Measurements from ENCODE around the gene HTR2B. TPM values are rescaled to one million over a fixed set of nuclear protein-coding genes. Genes with fewer than 3 reads are reported as not detected.

The HTR2B gene
- total RNA-seq (10 to 100 TPM in 3 of 4 donors, 1 to 10 TPM in 1; 2.1 to 18.3 (median 15.4) TPM), polyA plus RNA-seq (under 1 TPM in 2 of 3 donors, not detected in 1; 0.23 to 0.73 TPM)

DNA sequence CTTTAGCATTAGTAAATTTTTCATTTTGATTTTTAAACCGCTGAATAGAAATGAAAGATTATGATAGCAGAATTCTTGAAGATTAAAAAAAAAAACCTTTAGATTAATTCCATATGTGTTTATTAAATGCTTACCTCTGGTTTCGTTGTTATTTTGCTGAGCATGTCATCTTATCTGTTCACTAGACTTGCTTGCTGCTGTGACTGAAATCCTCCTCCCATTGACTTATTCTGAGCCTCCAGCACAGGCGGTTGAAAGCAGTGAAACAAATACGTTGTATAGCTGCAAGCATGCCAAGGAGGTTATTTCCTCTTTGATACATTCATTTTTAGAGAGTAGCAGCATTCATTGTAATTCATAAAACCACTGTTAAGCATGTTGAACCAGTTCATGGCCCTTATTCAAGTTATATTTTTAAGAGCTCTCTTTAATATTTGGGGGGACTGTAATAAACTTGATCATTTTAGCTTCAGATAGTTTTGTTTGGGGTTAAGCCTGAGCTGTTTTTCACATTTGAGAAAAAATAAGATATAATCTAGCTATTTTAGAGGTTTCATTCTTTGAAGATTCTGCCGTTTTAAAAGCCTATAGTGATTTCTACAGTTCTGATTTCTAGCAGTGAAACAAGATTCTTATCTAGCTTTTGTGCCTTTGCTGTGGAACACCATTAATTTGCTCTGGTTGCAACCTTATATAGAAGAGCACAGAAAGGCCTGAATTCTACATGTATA is at the start of gene HTR2B:
Gene HTR2B, minus strand, starts transcription at position 205 of the 731 bp plus-strand sequence. CDS start 1,278 bp downstream, outside the sequence.
- Histone ChIP-seq H3K4me3 (peak within 1 kb of the TSS; percentile 14 to 43 (median 26)), H3K36me3 (no peaks in the 10 kb centered on the region), H3K27ac (peak within 1 kb of the TSS; percentile 3 to 70 (median 44)), H3K27me3 (no peaks in the 10 kb centered on the region), H3K4me1 (peaks cover 0 to 35% (median 8%) of the 10 kb centered on the region in 4 donors), H3K9me3 (no peaks in the 10 kb centered on the region)
- WGBS, 2 donors = 62 to 83% methylated on average over 5 of the region's 5 CpGs
- intact Hi-C loops (cut with DNase I) = no loop called here
- no peak for DNase-seq
- TF ChIP-seq POLR2A (IDR thresholded peaks at IDR 0.05) = no peak
- peak in 2 of 4 donors; percentile 9 to 14 for TF ChIP-seq POLR2AphosphoS5 (IDR thresholded peaks at IDR 0.05)

- no peak for DNase-seq
- Histone ChIP-seq H3K36me3 (peaks cover 0 to 44% (median 3%) of the 10 kb centered on the region in 4 donors), H3K4me3 (no peak overlapping the region), H3K27ac (no peak overlapping the region), H3K27me3 (no peaks in the 10 kb centered on the region), H3K9me3 (no peaks in the 10 kb centered on the region), H3K4me1 (peaks cover 0 to 14% (median 0%) of the 10 kb centered on the region in 4 donors)
- intact Hi-C loops (cut with DNase I) = no loop called here
- no peak for TF ChIP-seq EP300 (IDR thresholded peaks at IDR 0.05)
- TF ChIP-seq, protein P1, sequence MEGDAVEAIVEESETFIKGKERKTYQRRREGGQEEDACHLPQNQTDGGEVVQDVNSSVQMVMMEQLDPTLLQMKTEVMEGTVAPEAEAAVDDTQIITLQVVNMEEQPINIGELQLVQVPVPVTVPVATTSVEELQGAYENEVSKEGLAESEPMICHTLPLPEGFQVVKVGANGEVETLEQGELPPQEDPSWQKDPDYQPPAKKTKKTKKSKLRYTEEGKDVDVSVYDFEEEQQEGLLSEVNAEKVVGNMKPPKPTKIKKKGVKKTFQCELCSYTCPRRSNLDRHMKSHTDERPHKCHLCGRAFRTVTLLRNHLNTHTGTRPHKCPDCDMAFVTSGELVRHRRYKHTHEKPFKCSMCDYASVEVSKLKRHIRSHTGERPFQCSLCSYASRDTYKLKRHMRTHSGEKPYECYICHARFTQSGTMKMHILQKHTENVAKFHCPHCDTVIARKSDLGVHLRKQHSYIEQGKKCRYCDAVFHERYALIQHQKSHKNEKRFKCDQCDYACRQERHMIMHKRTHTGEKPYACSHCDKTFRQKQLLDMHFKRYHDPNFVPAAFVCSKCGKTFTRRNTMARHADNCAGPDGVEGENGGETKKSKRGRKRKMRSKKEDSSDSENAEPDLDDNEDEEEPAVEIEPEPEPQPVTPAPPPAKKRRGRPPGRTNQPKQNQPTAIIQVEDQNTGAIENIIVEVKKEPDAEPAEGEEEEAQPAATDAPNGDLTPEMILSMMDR (IDR thresholded peaks at IDR 0.05) = no peak
- no peak for TF ChIP-seq POLR2AphosphoS5 (IDR thresholded peaks at IDR 0.05)
- no peak for TF ChIP-seq POLR2A (IDR thresholded peaks at IDR 0.05)
- 59 to 65% methylated on average over 2 of the region's 2 CpGs for WGBS, 2 donors
These were observed 49.4 kb upstream of the HTR2B start for GRCh38 chr2:231174211-231174651.

DNA sequence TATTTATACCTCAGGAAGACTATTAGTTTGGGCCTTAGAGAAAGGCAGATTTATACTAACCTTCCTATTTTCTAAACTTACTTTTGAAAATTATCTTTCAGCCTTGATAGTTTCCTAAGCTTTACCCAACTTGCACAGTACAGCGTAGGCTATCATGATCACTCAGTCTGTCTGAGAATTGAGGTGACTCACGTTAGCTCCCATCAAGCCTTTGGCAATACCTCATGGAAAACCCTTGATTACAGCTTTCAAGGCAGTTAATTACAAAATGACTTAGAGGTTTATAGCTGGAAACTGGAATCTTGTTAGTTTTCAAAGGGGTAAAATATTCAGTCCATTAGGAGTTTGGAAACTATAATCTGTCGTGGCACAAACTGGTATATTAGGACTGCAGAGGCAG is 47.2 kb upstream of the HTR2B start:
- 79 to 82% methylated on average over 3 of the region's 3 CpGs for WGBS, 2 donors
- Histone ChIP-seq H3K9me3 (no peaks in the 10 kb centered on the region), H3K4me3 (no peak overlapping the region), H3K27me3 (no peaks in the 10 kb centered on the region), H3K27ac (no peak overlapping the region), H3K4me1 (peaks cover 0 to 16% (median 0%) of the 10 kb centered on the region in 4 donors), H3K36me3 (peaks cover 0 to 56% (median 8%) of the 10 kb centered on the region in 4 donors)
- no peak for DNase-seq
- intact Hi-C loops (cut with DNase I) = no loop called here
- TF ChIP-seq POLR2A (IDR thresholded peaks at IDR 0.05) = no peak

- TF ChIP-seq EP300 (IDR thresholded peaks at IDR 0.05) (no peak), POLR2AphosphoS5 (IDR thresholded peaks at IDR 0.05) (no peak), POLR2A (IDR thresholded peaks at IDR 0.05) (no peak)
- TF ChIP-seq, protein P1 (IDR thresholded peaks at IDR 0.05) = no peak
- no peak overlapping the region for H3K4me3 ChIP-seq
- no peaks in the 10 kb centered on the region for H3K9me3 ChIP-seq
- H3K4me1 ChIP-seq = peaks cover 0 to 16% (median 0%) of the 10 kb centered on the region in 4 donors
- 76 to 84% methylated on average over 1 of the region's 1 CpG for WGBS, 2 donors
- no peak for DNase-seq
- intact Hi-C loops (cut with DNase I) = no loop called here
- H3K36me3 ChIP-seq = peaks cover 0 to 68% (median 13%) of the 10 kb centered on the region in 4 donors
- peak overlapping the region in 2 of 4 donors; percentile 49 to 56 for H3K27ac ChIP-seq
- no peaks in the 10 kb centered on the region for H3K27me3 ChIP-seq
These were observed 45.2 kb upstream of the HTR2B start for GRCh38 chr2:231170055-231170454.

DNA sequence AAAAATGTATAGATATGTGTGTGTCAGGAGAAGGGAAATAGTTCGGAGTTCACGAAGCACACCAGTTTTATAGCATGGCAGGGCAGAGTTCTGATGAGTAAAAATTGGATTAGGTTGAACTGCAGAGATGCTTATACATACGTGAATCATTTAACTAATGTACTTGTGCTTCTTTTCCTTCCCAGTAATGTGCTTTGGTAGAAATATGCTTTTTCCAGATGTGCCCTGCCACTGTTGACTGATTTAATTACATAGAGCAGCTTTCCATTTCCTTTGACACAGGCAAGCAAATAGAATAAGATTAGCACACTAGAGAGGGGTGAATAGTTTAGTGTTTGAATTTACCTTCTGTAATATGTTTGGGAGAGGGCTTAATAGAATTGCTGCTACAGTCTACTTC is 44.6 kb upstream of the HTR2B start:
- peaks cover 0 to 69% (median 13%) of the 10 kb centered on the region in 4 donors for H3K36me3 ChIP-seq
- intact Hi-C loops (cut with DNase I) = no loop called here
- no peak for DNase-seq
- TF ChIP-seq, protein P1 (IDR thresholded peaks at IDR 0.05) = no peak
- no peak for TF ChIP-seq POLR2AphosphoS5 (IDR thresholded peaks at IDR 0.05)
- no peak for TF ChIP-seq EP300 (IDR thresholded peaks at IDR 0.05)
- no peak for TF ChIP-seq POLR2A (IDR thresholded peaks at IDR 0.05)
- peaks cover 0 to 16% (median 0%) of the 10 kb centered on the region in 4 donors for H3K4me1 ChIP-seq
- H3K27me3 ChIP-seq = no peaks in the 10 kb centered on the region
- no peak overlapping the region for H3K4me3 ChIP-seq
- 66 to 79% methylated on average over 3 of the region's 3 CpGs for WGBS, 2 donors
- peak overlapping the region in 2 of 4 donors; percentile 29 to 56 for H3K27ac ChIP-seq
- no peaks in the 10 kb centered on the region for H3K9me3 ChIP-seq
